ENCODE measurements around the gene LCT. TPM values are rescaled to one million over a fixed set of nuclear protein-coding genes. Genes with fewer than 3 reads are reported as not detected.
A peak's percentile ranks its signal among the peaks of the same experiment; 100 is the strongest.

The LCT gene
- total and polyA plus RNA-seq, 2 donors: 0.09 to 1.1 TPM

- Histone ChIP-seq H3K27ac (ENCODE audit: low read depth in 1 of 2, low read length in 1 of 2) (peak overlapping the region; percentile 67 to 95), H3K4me3 (ENCODE audit: low read length in 2 of 2) (peak overlapping the region; percentile 8 to 38), H3K9me3 (ENCODE audit: control insufficient read depth in 2 of 2, insufficient read depth in 1 of 2, low read length in 1 of 2) (peaks cover 7 to 16% of the 10 kb centered on the region in 2 donors), H3K4me1 (ENCODE audit: control insufficient read depth in 2 of 2, insufficient read depth in 2 of 2, low read length in 2 of 2) (peaks cover 29 to 73% of the 10 kb centered on the region in 2 donors), H3K27me3 (ENCODE audit: control insufficient read depth in 2 of 2, insufficient read depth in 1 of 2, low read length in 1 of 2) (no peaks in the 10 kb centered on the region), H3K36me3 (ENCODE audit: control insufficient read depth in 2 of 2, insufficient read depth in 2 of 2, low read length in 1 of 2) (peaks cover 13 to 47% of the 10 kb centered on the region in 2 donors)
- DNase-seq (ENCODE audit: low read depth in 6 of 9, low spot score in 9 of 9): peak in 4 of 9 donors; percentile 26 to 75 (median 40)
- 21% methylated on average over 9 of the region's 9 CpGs for WGBS
Observed at GRCh38 chr2:135825131-135825530, 11.9 kb downstream of the LCT start.

- H3K4me1 ChIP-seq (ENCODE audit: control insufficient read depth in 2 of 2, insufficient read depth in 2 of 2, low read length in 2 of 2): peaks cover 35 to 64% of the 10 kb centered on the region in 2 donors
- no peak for DNase-seq (ENCODE audit: low read depth in 6 of 9, low spot score in 9 of 9)
- peaks cover 10 to 25% of the 10 kb centered on the region in 2 donors for H3K36me3 ChIP-seq (ENCODE audit: control insufficient read depth in 2 of 2, insufficient read depth in 2 of 2, low read length in 1 of 2)
- peak overlapping the region in 1 of 2 donors; percentile 84 for H3K4me3 ChIP-seq (ENCODE audit: low read length in 2 of 2)
- H3K27me3 ChIP-seq (ENCODE audit: control insufficient read depth in 2 of 2, insufficient read depth in 1 of 2, low read length in 1 of 2): no peaks in the 10 kb centered on the region
- H3K27ac ChIP-seq (ENCODE audit: low read depth in 1 of 2, low read length in 1 of 2): peak overlapping the region in 1 of 2 donors; percentile 95
- H3K9me3 ChIP-seq (ENCODE audit: control insufficient read depth in 2 of 2, insufficient read depth in 1 of 2, low read length in 1 of 2): peaks cover 7 to 13% of the 10 kb centered on the region in 2 donors
- WGBS: 100% methylated on average over 1 of the region's 1 CpG
Observed at GRCh38 chr2:135822855-135823254, 14.1 kb downstream of the LCT start.

DNA sequence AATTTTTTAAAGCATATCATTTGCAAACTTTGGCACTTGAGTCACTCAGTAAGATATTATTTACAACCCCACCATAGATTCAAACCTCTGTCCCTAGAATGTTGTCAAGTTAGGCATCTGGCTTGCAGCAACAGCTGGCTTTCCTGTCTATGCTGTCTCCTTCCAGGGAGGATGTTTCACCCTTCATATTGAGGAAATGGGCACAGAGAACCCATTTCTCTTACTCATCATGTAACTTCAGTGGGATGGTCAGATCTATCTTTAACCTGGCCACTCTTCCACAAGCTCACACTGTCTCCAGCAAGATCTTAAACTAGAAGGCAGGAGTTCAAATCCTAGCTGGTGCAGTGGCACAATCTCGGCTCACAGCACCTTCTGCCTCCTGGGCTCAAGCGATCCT, 15.8 kb downstream of the LCT start:
- Histone ChIP-seq H3K4me3 (ENCODE audit: low read length in 2 of 2) (peak overlapping the region; percentile 55 to 84), H3K4me1 (ENCODE audit: control insufficient read depth in 2 of 2, insufficient read depth in 2 of 2, low read length in 2 of 2) (peaks cover 29 to 47% of the 10 kb centered on the region in 2 donors), H3K27me3 (ENCODE audit: control insufficient read depth in 2 of 2, insufficient read depth in 1 of 2, low read length in 1 of 2) (no peaks in the 10 kb centered on the region), H3K27ac (ENCODE audit: low read depth in 1 of 2, low read length in 1 of 2) (peak overlapping the region; percentile 36 to 95), H3K36me3 (ENCODE audit: control insufficient read depth in 2 of 2, insufficient read depth in 2 of 2, low read length in 1 of 2) (peaks cover 12 to 19% of the 10 kb centered on the region in 2 donors), H3K9me3 (ENCODE audit: control insufficient read depth in 2 of 2, insufficient read depth in 1 of 2, low read length in 1 of 2) (peaks cover 7 to 13% of the 10 kb centered on the region in 2 donors)
- 58% methylated on average over 2 of the region's 2 CpGs for WGBS
- DNase-seq (ENCODE audit: low read depth in 6 of 9, low spot score in 9 of 9): peak in 1 of 9 donors; percentile 53

- peak overlapping the region; percentile 55 to 84 for H3K4me3 ChIP-seq (ENCODE audit: low read length in 2 of 2)
- peak in 7 of 9 donors; percentile 57 to 92 (median 76) for DNase-seq (ENCODE audit: low read depth in 6 of 9, low spot score in 9 of 9)
- peak overlapping the region; percentile 85 to 95 for H3K27ac ChIP-seq (ENCODE audit: low read depth in 1 of 2, low read length in 1 of 2)
- peaks cover 20 to 37% of the 10 kb centered on the region in 2 donors for H3K4me1 ChIP-seq (ENCODE audit: control insufficient read depth in 2 of 2, insufficient read depth in 2 of 2, low read length in 2 of 2)
- H3K36me3 ChIP-seq (ENCODE audit: control insufficient read depth in 2 of 2, insufficient read depth in 2 of 2, low read length in 1 of 2): peaks cover 12 to 19% of the 10 kb centered on the region in 2 donors
- H3K27me3 ChIP-seq (ENCODE audit: control insufficient read depth in 2 of 2, insufficient read depth in 1 of 2, low read length in 1 of 2): no peaks in the 10 kb centered on the region
- WGBS: 4% methylated on average over 9 of the region's 9 CpGs
- peaks cover 7 to 13% of the 10 kb centered on the region in 2 donors for H3K9me3 ChIP-seq (ENCODE audit: control insufficient read depth in 2 of 2, insufficient read depth in 1 of 2, low read length in 1 of 2)
Observed at GRCh38 chr2:135820003-135820618, 16.9 kb downstream of the LCT start.

GRCh38 chr2:135818937-135819610, 17.9 kb downstream of the LCT start:
- peak in 3 of 9 donors; percentile 58 to 79 (median 65) for DNase-seq (ENCODE audit: low read depth in 6 of 9, low spot score in 9 of 9)
- Histone ChIP-seq H3K27me3 (ENCODE audit: control insufficient read depth in 2 of 2, insufficient read depth in 1 of 2, low read length in 1 of 2) (no peaks in the 10 kb centered on the region), H3K36me3 (ENCODE audit: control insufficient read depth in 2 of 2, insufficient read depth in 2 of 2, low read length in 1 of 2) (peaks cover 12 to 17% of the 10 kb centered on the region in 2 donors), H3K4me3 (ENCODE audit: low read length in 2 of 2) (peak overlapping the region in 1 of 2 donors; percentile 84), H3K9me3 (ENCODE audit: control insufficient read depth in 2 of 2, insufficient read depth in 1 of 2, low read length in 1 of 2) (peaks cover 7 to 13% of the 10 kb centered on the region in 2 donors), H3K4me1 (ENCODE audit: control insufficient read depth in 2 of 2, insufficient read depth in 2 of 2, low read length in 2 of 2) (peaks cover 18 to 27% of the 10 kb centered on the region in 2 donors), H3K27ac (ENCODE audit: low read depth in 1 of 2, low read length in 1 of 2) (peak overlapping the region; percentile 85 to 95)
- WGBS: 67% methylated on average over 8 of the region's 8 CpGs

DNA sequence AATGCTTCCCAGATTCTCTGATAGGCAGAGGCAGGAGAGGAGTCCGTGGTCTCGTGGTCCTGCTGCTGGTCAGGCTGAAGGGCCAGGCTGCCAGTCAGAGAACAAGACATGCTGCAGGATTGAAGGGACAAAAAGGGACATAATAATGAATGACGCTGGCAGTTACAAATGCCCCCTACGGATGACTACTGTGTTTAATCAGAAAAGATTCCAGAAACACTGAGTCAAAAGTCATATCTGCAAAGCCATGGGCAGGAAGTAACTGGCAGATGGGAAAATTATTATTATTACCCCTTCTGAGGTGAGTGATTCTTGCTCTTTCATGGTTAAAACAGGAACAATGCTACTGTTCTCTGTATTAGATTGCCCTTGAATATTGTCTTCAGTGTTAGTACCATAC, 19.0 kb downstream of the LCT start:
- no peak for DNase-seq (ENCODE audit: low read depth in 6 of 9, low spot score in 9 of 9)
- H3K9me3 ChIP-seq (ENCODE audit: control insufficient read depth in 2 of 2, insufficient read depth in 1 of 2, low read length in 1 of 2): peaks cover 1 to 5% of the 10 kb centered on the region in 2 donors
- WGBS: 94% methylated on average over 4 of the region's 4 CpGs
- peaks cover 5 to 6% of the 10 kb centered on the region in 2 donors for H3K36me3 ChIP-seq (ENCODE audit: control insufficient read depth in 2 of 2, insufficient read depth in 2 of 2, low read length in 1 of 2)
- no peak overlapping the region for H3K27ac ChIP-seq (ENCODE audit: low read depth in 1 of 2, low read length in 1 of 2)
- H3K4me3 ChIP-seq (ENCODE audit: low read length in 2 of 2): no peak overlapping the region
- no peaks in the 10 kb centered on the region for H3K27me3 ChIP-seq (ENCODE audit: control insufficient read depth in 2 of 2, insufficient read depth in 1 of 2, low read length in 1 of 2)
- peaks cover 16 to 17% of the 10 kb centered on the region in 2 donors for H3K4me1 ChIP-seq (ENCODE audit: control insufficient read depth in 2 of 2, insufficient read depth in 2 of 2, low read length in 2 of 2)

DNA sequence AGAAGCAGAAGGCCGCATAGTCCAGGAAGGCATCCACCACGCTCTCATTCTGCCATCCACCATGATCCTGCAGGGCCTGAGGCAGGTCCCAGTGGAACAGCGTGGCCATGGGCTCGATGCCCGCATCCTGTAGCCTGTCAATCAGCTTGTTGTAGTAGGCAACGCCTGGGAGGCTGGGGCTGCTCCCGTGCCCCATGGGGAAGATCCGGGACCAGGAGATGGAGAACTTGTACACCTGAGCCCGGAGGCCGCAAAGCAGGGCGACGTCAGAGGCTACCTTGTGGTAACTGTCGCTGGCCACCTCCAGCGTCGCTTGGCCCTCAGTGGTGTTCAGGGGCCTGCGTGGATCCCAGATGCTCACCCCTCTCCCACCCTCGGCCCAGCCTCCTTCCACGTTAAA, 19.5 kb downstream of the LCT start:
- Histone ChIP-seq H3K9me3 (ENCODE audit: control insufficient read depth in 2 of 2, insufficient read depth in 1 of 2, low read length in 1 of 2) (peaks cover 0 to under 1% of the 10 kb centered on the region in 2 donors), H3K27ac (ENCODE audit: low read depth in 1 of 2, low read length in 1 of 2) (no peak overlapping the region), H3K36me3 (ENCODE audit: control insufficient read depth in 2 of 2, insufficient read depth in 2 of 2, low read length in 1 of 2) (peaks cover under 1 to 3% of the 10 kb centered on the region in 2 donors), H3K27me3 (ENCODE audit: control insufficient read depth in 2 of 2, insufficient read depth in 1 of 2, low read length in 1 of 2) (no peaks in the 10 kb centered on the region), H3K4me3 (ENCODE audit: low read length in 2 of 2) (no peak overlapping the region), H3K4me1 (ENCODE audit: control insufficient read depth in 2 of 2, insufficient read depth in 2 of 2, low read length in 2 of 2) (peaks cover 13 to 17% of the 10 kb centered on the region in 2 donors)
- 96% methylated on average over 18 of the region's 18 CpGs for WGBS
- DNase-seq (ENCODE audit: low read depth in 6 of 9, low spot score in 9 of 9): no peak

- H3K4me1 ChIP-seq (ENCODE audit: control insufficient read depth in 2 of 2, insufficient read depth in 2 of 2, low read length in 2 of 2): peaks cover 9 to 13% of the 10 kb centered on the region in 2 donors
- H3K9me3 ChIP-seq (ENCODE audit: control insufficient read depth in 2 of 2, insufficient read depth in 1 of 2, low read length in 1 of 2): peaks cover 0 to 2% of the 10 kb centered on the region in 2 donors
- no peak for DNase-seq (ENCODE audit: low read depth in 6 of 9, low spot score in 9 of 9)
- no peak overlapping the region for H3K27ac ChIP-seq (ENCODE audit: low read depth in 1 of 2, low read length in 1 of 2)
- peaks cover 0 to 3% of the 10 kb centered on the region in 2 donors for H3K36me3 ChIP-seq (ENCODE audit: control insufficient read depth in 2 of 2, insufficient read depth in 2 of 2, low read length in 1 of 2)
- H3K27me3 ChIP-seq (ENCODE audit: control insufficient read depth in 2 of 2, insufficient read depth in 1 of 2, low read length in 1 of 2): no peaks in the 10 kb centered on the region
- H3K4me3 ChIP-seq (ENCODE audit: low read length in 2 of 2): no peak overlapping the region
- WGBS: 82% methylated on average over 3 of the region's 3 CpGs
Observed at GRCh38 chr2:135815269-135815668, 21.7 kb downstream of the LCT start.

GRCh38 chr2:135812907-135813511, 24.0 kb downstream of the LCT start:
- Histone ChIP-seq H3K4me1 (ENCODE audit: control insufficient read depth in 2 of 2, insufficient read depth in 2 of 2, low read length in 2 of 2) (no peaks in the 10 kb centered on the region), H3K27me3 (ENCODE audit: control insufficient read depth in 2 of 2, insufficient read depth in 1 of 2, low read length in 1 of 2) (no peaks in the 10 kb centered on the region), H3K36me3 (ENCODE audit: control insufficient read depth in 2 of 2, insufficient read depth in 2 of 2, low read length in 1 of 2) (peaks cover 0 to 3% of the 10 kb centered on the region in 2 donors), H3K9me3 (ENCODE audit: control insufficient read depth in 2 of 2, insufficient read depth in 1 of 2, low read length in 1 of 2) (peaks cover 0 to 9% of the 10 kb centered on the region in 2 donors), H3K27ac (ENCODE audit: low read depth in 1 of 2, low read length in 1 of 2) (no peak overlapping the region), H3K4me3 (ENCODE audit: low read length in 2 of 2) (no peak overlapping the region)
- no peak for DNase-seq (ENCODE audit: low read depth in 6 of 9, low spot score in 9 of 9)
- 91% methylated on average over 2 of the region's 2 CpGs for whole genome bisulfite sequencing
